KOPT-K1 (cell line): ENCODE results near the gene ZNF578.
"Not testable (repeated sequence)": the region's sequence is repeated elsewhere in the genome, so short reads cannot be mapped to it uniquely, and the experiment has no call there.

ENCODE experiments used
- H3K27ac ChIP-seq: fragments of 200-600 bp; sonication (generic); 2 replicates; pipeline ENCODE4 v1.5.1; 2016; ENCODE audit warnings: antibody characterized with exemption, mild to moderate bottlenecking, low read depth, low read length; ENCODE audit not compliant: poor library complexity, severe bottlenecking
- H3K36me3 ChIP-seq: fragments of 200-600 bp; sonication (generic); 2 replicates; pipeline ENCODE4 v1.5.1; 2017; ENCODE audit warnings: antibody characterized with exemption, mild to moderate bottlenecking, low read length, moderate library complexity; ENCODE audit not compliant: insufficient read depth
- H3K9me3 ChIP-seq: fragments of 200-600 bp; sonication (generic); 2 replicates; pipeline ENCODE4 v1.5.1; 2017; ENCODE audit warnings: antibody characterized with exemption, low read length, mild to moderate bottlenecking; ENCODE audit not compliant: insufficient read depth, poor library complexity, severe bottlenecking

ZNF578 gene

GRCh38 chr19:52453324-52454094 lies at the start of gene ZNF578:
Gene ZNF578, plus strand, starts transcription at chr19:52453553. Its CDS starts 48,293 bp downstream, at chr19:52501846.
- H3K9me3 ChIP-seq, result peaks cover 67% of the 10 kb centered on the region
- H3K27ac ChIP-seq, result no peak within 1 kb of the TSS
- no peaks in the 10 kb centered on the region for H3K36me3 ChIP-seq

GRCh38 chr19:52410276-52410675 lies 43.1 kb upstream of the ZNF578 start:
- peaks cover 76% of the 10 kb centered on the region for H3K9me3 ChIP-seq
- H3K27ac ChIP-seq, result no peak overlapping the region
- H3K36me3 ChIP-seq, result peaks cover 67% of the 10 kb centered on the region

GRCh38 chr19:52415711-52416110 lies 37.6 kb upstream of the ZNF578 start:
- H3K27ac ChIP-seq, result no peak overlapping the region
- H3K36me3 ChIP-seq, result peaks cover 13% of the 10 kb centered on the region; the same call in 1 of the 2 replicates
- peaks cover 86% of the 10 kb centered on the region for H3K9me3 ChIP-seq

GRCh38 chr19:52428937-52429336 lies 24.4 kb upstream of the ZNF578 start, which contains the start of gene ZNF534:
Gene ZNF534, plus strand, starts transcription at chr19:52429148. Its CDS starts 2,327 bp downstream, at chr19:52431475.
- H3K36me3 ChIP-seq, result no peaks in the 10 kb centered on the region
- H3K27ac ChIP-seq, result no peak within 1 kb of the TSS
- peaks cover 49% of the 10 kb centered on the region for H3K9me3 ChIP-seq

GRCh38 chr19:52442179-52442578 lies 11.2 kb upstream of the ZNF578 start:
- Histone ChIP-seq H3K36me3 (no peaks in the 10 kb centered on the region), H3K9me3 (peaks cover 72% of the 10 kb centered on the region), H3K27ac (no peak overlapping the region)

GRCh38 chr19:52444506-52444905 lies 8.8 kb upstream of the ZNF578 start:
- H3K36me3 ChIP-seq, result no peaks in the 10 kb centered on the region
- no peak overlapping the region for H3K27ac ChIP-seq
- H3K9me3 ChIP-seq, result peaks cover 57% of the 10 kb centered on the region

GRCh38 chr19:52451241-52451640 lies 2.1 kb upstream of the ZNF578 start:
- no peak overlapping the region for H3K27ac ChIP-seq
- no peaks in the 10 kb centered on the region for H3K36me3 ChIP-seq
- H3K9me3 ChIP-seq, result peaks cover 54% of the 10 kb centered on the region

- Histone ChIP-seq H3K9me3 (peaks cover 64% of the 10 kb centered on the region), H3K36me3 (no peaks in the 10 kb centered on the region), H3K27ac (no peak overlapping the region)
Observed at GRCh38 chr19:52464798-52465470, 11.6 kb downstream of the ZNF578 start.

GRCh38 chr19:52473655-52474350 lies 20.4 kb downstream of the ZNF578 start:
- peaks cover 96% of the 10 kb centered on the region for H3K9me3 ChIP-seq
- no peaks in the 10 kb centered on the region for H3K36me3 ChIP-seq

GRCh38 chr19:52474351-52475127 lies 21.2 kb downstream of the ZNF578 start:
- Histone ChIP-seq H3K9me3 (peaks cover 95% of the 10 kb centered on the region), H3K27ac (no peak overlapping the region)

More at GRCh38 chr19:52473655-52474350, 20.4 kb downstream of the ZNF578 start:
- no peak overlapping the region for H3K27ac ChIP-seq

GRCh38 chr19:52484111-52484743 lies 30.9 kb downstream of the ZNF578 start:
- peaks cover 56% of the 10 kb centered on the region for H3K9me3 ChIP-seq

More at GRCh38 chr19:52474351-52475127, 21.2 kb downstream of the ZNF578 start:
- H3K36me3 ChIP-seq, result no peaks in the 10 kb centered on the region

GRCh38 chr19:52485064-52485463 lies 31.7 kb downstream of the ZNF578 start:
- peaks cover 51% of the 10 kb centered on the region for H3K9me3 ChIP-seq
- not testable (repeated sequence) for H3K27ac ChIP-seq, H3K36me3 ChIP-seq

More at GRCh38 chr19:52484111-52484743, 30.9 kb downstream of the ZNF578 start:
- H3K36me3 ChIP-seq, H3K27ac ChIP-seq: not testable (repeated sequence)

- H3K36me3 ChIP-seq, H3K27ac ChIP-seq: not testable (repeated sequence)
- H3K9me3 ChIP-seq, result peaks cover 47% of the 10 kb centered on the region
Observed at GRCh38 chr19:52485561-52486240, 32.3 kb downstream of the ZNF578 start.
